IMR-90 (cell line): ENCODE measurements around the gene GAS6. TPM values are rescaled to one million over a fixed set of nuclear protein-coding genes. Genes with fewer than 3 reads are reported as not detected.
A peak's percentile ranks its signal among the peaks of the same experiment; 100 is the strongest.

ENCODE experiments used
- ATAC-seq: fragments of 200-7000 bp; cut with Tn5 transposase; 2 replicates; pipeline ENCODE4 v1.9.1; 2020; ENCODE audit warnings: low read depth, mild to moderate bottlenecking, moderate library complexity
- BruUV-seq: library from RNA; stranded (reverse); fragments of 400-500 nt; replicated peaks from 2 replicates; lab custom pipeline; 2021; lab: Mats Ljungman, UMichigan
- CTCF ChIA-PET: fragments of 300-600 bp; formaldehyde crosslinking; extraction: SDS; loops from one replicate; lab custom pipeline; 2021; ENCODE audit warnings: antibody characterized with exemption; lab: Yijun Ruan, JAX
- POLR2A ChIA-PET: fragments of 300-600 bp; sonication (Branson Sonifier 250); formaldehyde crosslinking; loops from one replicate; lab custom pipeline; 2022; ENCODE audit warnings: antibody characterized with exemption; ENCODE audit not compliant: unreplicated experiment; lab: Charles Lee
- DNase-seq: peaks from one replicate; pipeline ENCODE4 v3.0.0; 2013
- H2AFZ ChIP-seq: replicated peaks from 2 replicates; pipeline ENCODE3; 2013; ENCODE audit warnings: low read length, mild to moderate bottlenecking; ENCODE audit not compliant: poor library complexity
- H2AK5ac ChIP-seq: 2 replicates; pipeline ENCODE4 v1.6.1; 2013; ENCODE audit warnings: low read depth, low read length, inconsistent platforms
- H2AK9ac ChIP-seq: replicated peaks from 2 replicates; pipeline ENCODE3; 2013; ENCODE audit warnings: mild to moderate bottlenecking, low read depth, low read length, moderate library complexity; ENCODE audit not compliant: poor library complexity
- H2BK120ac ChIP-seq: 2 replicates; pipeline ENCODE4 v1.6.1; 2013; ENCODE audit warnings: low read depth, low read length, inconsistent platforms
- H2BK15ac ChIP-seq: 3 replicates; pipeline ENCODE4 v1.6.1; 2013; ENCODE audit warnings: low read depth, low read length, inconsistent platforms
- H2BK20ac ChIP-seq: 2 replicates; pipeline ENCODE4 v1.6.1; 2013; ENCODE audit warnings: low read depth, mild to moderate bottlenecking, inconsistent platforms, low read length, moderate library complexity
- H2BK5ac ChIP-seq: 2 replicates; pipeline ENCODE4 v1.6.1; 2013; ENCODE audit warnings: mild to moderate bottlenecking, low read depth, low read length, inconsistent platforms; ENCODE audit not compliant: poor library complexity, severe bottlenecking
- H3K14ac ChIP-seq: replicated peaks from 2 replicates; pipeline ENCODE4 v1.6.1; 2013; ENCODE audit warnings: low read depth, low read length, inconsistent platforms
- H3K18ac ChIP-seq: 2 replicates; pipeline ENCODE4 v1.6.1; 2013; ENCODE audit warnings: low read depth, low read length, control low read depth
- H3K23ac ChIP-seq: 2 replicates; pipeline ENCODE4 v1.6.1; 2013; ENCODE audit warnings: low read depth, low read length, inconsistent platforms
- H3K27ac ChIP-seq: 2 replicates; pipeline ENCODE4 v1.5.1; 2013; ENCODE audit warnings: mild to moderate bottlenecking, control low read depth, low read length; ENCODE audit not compliant: insufficient read depth
- H3K27me3 ChIP-seq: 2 replicates; pipeline ENCODE4 v1.6.1; 2013; ENCODE audit warnings: low read length; ENCODE audit not compliant: control insufficient read depth, insufficient read depth
- H3K36me3 ChIP-seq: 2 replicates; pipeline ENCODE4 v1.6.1; 2013; ENCODE audit warnings: low read length, mixed read lengths; ENCODE audit not compliant: control insufficient read depth, insufficient read depth
- H3K4ac ChIP-seq: 2 replicates; pipeline ENCODE4 v1.6.1; 2013; ENCODE audit warnings: low read depth, low read length, inconsistent platforms
- H3K4me1 ChIP-seq: 2 replicates; pipeline ENCODE4 v1.6.1; 2013; ENCODE audit warnings: low read length, mixed read lengths; ENCODE audit not compliant: control insufficient read depth, insufficient read depth
- H3K4me2 ChIP-seq: 2 replicates; pipeline ENCODE4 v1.6.1; 2013; ENCODE audit warnings: low read depth, mild to moderate bottlenecking, control low read depth, low read length, moderate library complexity
- H3K4me3 ChIP-seq: 2 replicates; pipeline ENCODE4 v1.5.1; 2013; ENCODE audit warnings: low read depth, mild to moderate bottlenecking, control low read depth, low read length, moderate library complexity; ENCODE audit not compliant: insufficient read depth
- H3K56ac ChIP-seq: 2 replicates; pipeline ENCODE4 v1.6.1; 2013; ENCODE audit warnings: low read length, inconsistent platforms; ENCODE audit not compliant: insufficient read depth; ENCODE audit errors: extremely low read depth
- H3K79me1 ChIP-seq, 2 experiments: 2 replicates each; pipeline ENCODE4 v1.6.1; 2013; ENCODE audit warnings: low read length in 2 of 2, inconsistent platforms in 1 of 2, low read depth in 1 of 2
- H3K9ac ChIP-seq: 2 replicates; pipeline ENCODE4 v1.6.1; 2013; ENCODE audit warnings: low read depth, low read length, control low read depth
- H3K9me1 ChIP-seq: 2 replicates; pipeline ENCODE4 v1.6.1; 2013; ENCODE audit warnings: low read length, inconsistent platforms; ENCODE audit not compliant: insufficient read depth
- H3K9me3 ChIP-seq: 2 replicates; pipeline ENCODE4 v1.6.1; 2013; ENCODE audit warnings: low read length; ENCODE audit not compliant: control insufficient read depth, insufficient read depth
- H4K20me1 ChIP-seq: 2 replicates; pipeline ENCODE4 v1.6.1; 2013; ENCODE audit warnings: low read length, inconsistent platforms; ENCODE audit not compliant: insufficient read depth
- H4K5ac ChIP-seq: 2 replicates; pipeline ENCODE4 v1.6.1; 2013; ENCODE audit warnings: mild to moderate bottlenecking, low read depth, low read length, control low read depth
- H4K8ac ChIP-seq, 2 experiments: 2 replicates each; pipeline ENCODE4 v1.6.1; 2013; ENCODE audit warnings: low read depth in 2 of 2, low read length in 2 of 2, control low read depth in 1 of 2, inconsistent platforms in 1 of 2
- H4K91ac ChIP-seq: 2 replicates; pipeline ENCODE4 v1.6.1; 2013; ENCODE audit warnings: low read depth, low read length, inconsistent platforms; ENCODE audit not compliant: insufficient read depth
- CEBPB ChIP-seq: IDR thresholded peaks from 2 replicates; pipeline ENCODE4 v1.6.1; 2012; ENCODE audit warnings: low read depth, low read length, improper control_type of control experiment
- CHD1 ChIP-seq: IDR thresholded peaks from 2 replicates; pipeline ENCODE4 v1.6.1; 2012; ENCODE audit warnings: low read depth, low read length, improper control_type of control experiment
- MAFK ChIP-seq: IDR thresholded peaks from 2 replicates; pipeline ENCODE4 v1.6.1; 2012; ENCODE audit warnings: low read depth, low read length, improper control_type of control experiment
- MXI1 ChIP-seq: IDR thresholded peaks from 2 replicates; pipeline ENCODE4 v1.6.1; 2012; ENCODE audit warnings: low read depth, mild to moderate bottlenecking, low read length, moderate library complexity, borderline replicate concordance
- NFE2L2 ChIP-seq: fragments of 150-350 bp; IDR thresholded peaks from 2 replicates; pipeline ENCODE4 v1.6.1; 2016; ENCODE audit warnings: low read depth, mild to moderate bottlenecking, low read length
- RAD21 ChIP-seq: IDR thresholded peaks from 2 replicates; pipeline ENCODE4 v1.6.1; 2012; ENCODE audit warnings: low read length, improper control_type of control experiment
- RFX5 ChIP-seq: IDR thresholded peaks from 2 replicates; pipeline ENCODE4 v1.8.0; 2012; ENCODE audit warnings: low read depth, mild to moderate bottlenecking, low read length, moderate library complexity
- WGBS, 2 experiments: methylation state at CpG; one replicate each; pipeline versions ENCODE4 v1.1.5 to v1.1.7; 2013; ENCODE audit warnings: missing lambda C conversion rate in 2 of 2; ENCODE audit not compliant: insufficient read length in 1 of 2; ENCODE audit errors: extremely low coverage in 2 of 2; 5-methylcytosine and 5-hydroxymethylcytosine counted together
- dilution Hi-C: fragments of 300-500 bp; cut with HindIII; formaldehyde crosslinking; loops from one replicate; pipeline ENCODE4 v1.14.3; 2018; ENCODE audit warnings: low sequenced_read_pairs; ENCODE audit not compliant: unreplicated experiment
- in situ Hi-C: fragments of 300-500 bp; cut with MboI; formaldehyde crosslinking; loops from 3 replicates; pipeline ENCODE4 v1.14.3; 2019; ENCODE audit warnings: low sequenced_read_pairs, inconsistent platforms, mixed read lengths
- intact Hi-C: fragments of 100-400 bp; cut with micrococcal nuclease; formaldehyde crosslinking; loops from 2 replicates; pipeline ENCODE4 v1.10.0; 2022
- polyA plus RNA-seq, 3 experiments: library from polyadenylated mRNA; depleted of rRNA; stranded (reverse); fragments of >200 nt; gene quantifications; 2 replicates each; pipeline ENCODE4 v1.2.3, GENCODE V29; 2012; ENCODE audit warnings: low replicate concordance in 1 of 3
- total RNA-seq: library from RNA; depleted of rRNA; stranded (reverse); fragments of >200 nt; gene quantifications from 2 replicates; pipeline ENCODE4 v1.2.3, GENCODE V29; 2012
- TF ChIP-seq, protein P1 (sequence below): fragments of 150-350 bp; IDR thresholded peaks from 2 replicates; pipeline ENCODE4 v1.6.1; 2016; ENCODE audit warnings: low read depth, mild to moderate bottlenecking, low read length, moderate library complexity, borderline replicate concordance

The GAS6 gene
- total and polyA plus RNA-seq, 2 of the 4 experiments (the other 2 are of a cell fraction) = 220 to 823 TPM

DNA sequence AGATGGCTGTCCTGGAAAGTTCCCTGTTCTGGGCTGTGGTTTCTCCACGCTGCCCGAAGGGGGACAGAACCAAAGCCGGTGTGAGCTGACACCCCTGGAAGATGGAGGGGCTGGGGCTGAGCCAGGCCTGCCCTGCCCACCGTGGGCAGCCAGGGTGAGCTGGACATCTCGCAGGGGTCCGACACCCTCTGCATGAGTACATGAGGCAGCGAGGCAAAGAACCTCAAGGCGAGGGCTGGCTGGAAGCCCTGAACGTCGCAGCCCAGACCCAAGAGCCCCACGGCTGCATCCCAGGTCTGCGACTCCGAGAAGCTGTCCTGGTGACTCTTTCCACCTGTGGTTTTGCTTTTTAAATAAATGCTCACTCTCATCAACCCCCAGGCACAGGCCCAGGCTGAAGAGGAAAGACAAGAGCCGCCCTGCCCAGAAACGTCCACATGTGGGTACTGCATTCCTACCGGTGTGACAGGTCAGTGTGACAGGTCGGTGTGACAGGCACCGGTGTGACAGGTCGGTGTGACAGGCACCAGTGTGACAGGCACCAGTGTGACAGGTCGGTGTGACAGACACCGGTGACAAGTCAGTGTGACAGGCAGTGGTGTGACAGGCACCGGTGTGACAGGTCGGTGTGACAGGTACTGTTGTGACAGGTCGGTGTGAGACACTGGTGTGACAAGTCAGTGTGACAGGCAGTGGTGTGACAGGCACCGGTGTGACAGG is 30.6 kb downstream of the GAS6 start:
- in situ Hi-C loops = no loop called here
- no peak overlapping the region for H2AK9ac ChIP-seq

More for the DNA sequence above, 30.6 kb downstream of the GAS6 start:
- Histone ChIP-seq H3K4me1 (peaks cover 16% of the 10 kb centered on the region), H3K9me1 (peaks cover 15% of the 10 kb centered on the region; the same call in 1 of the 2 replicates), H4K20me1 (peaks cover 28% of the 10 kb centered on the region), H3K36me3 (peaks cover 56% of the 10 kb centered on the region), H3K56ac (no peak overlapping the region), H3K9ac (no peak overlapping the region), H2AFZ (peak overlapping the region; percentile 13), H3K4ac (no peak overlapping the region), H2BK15ac (no peak overlapping the region; the same call in 2 of the 3 replicates), H3K4me2 (no peak overlapping the region), H2BK20ac (no peak overlapping the region), H3K27me3 (no peaks in the 10 kb centered on the region), H4K5ac (no peak overlapping the region), H3K23ac (no peak overlapping the region), H3K18ac (no peak overlapping the region), H3K27ac (no peak overlapping the region), H4K8ac (no peak overlapping the region), H3K14ac (no peak overlapping the region), H2AK5ac (peak overlapping the region; percentile 69; the same call in 1 of the 2 replicates), H2BK5ac (no peak overlapping the region), H3K4me3 (no peak overlapping the region), H2BK120ac (no peak overlapping the region), H3K9me3 (no peaks in the 10 kb centered on the region), H3K79me1 (peaks cover 21 to 74% of the 10 kb centered on the region in 2 experiments), H4K91ac (no peak overlapping the region)
- ATAC-seq (no peak), DNase-seq (no peak)
- 81% methylated on average over 11 of the region's 25 CpGs; no CpG with 5 or more reads in 1 of the 2 experiments for WGBS, 2 experiments
- intact Hi-C loops = no loop called here
- dilution Hi-C loops = no loop called here
- TF ChIP-seq MXI1 = no peak
- TF ChIP-seq NFE2L2 = no peak
- no peak for TF ChIP-seq CEBPB
- no peak for TF ChIP-seq RAD21
- no peak for TF ChIP-seq RFX5
- TF ChIP-seq, protein P1, sequence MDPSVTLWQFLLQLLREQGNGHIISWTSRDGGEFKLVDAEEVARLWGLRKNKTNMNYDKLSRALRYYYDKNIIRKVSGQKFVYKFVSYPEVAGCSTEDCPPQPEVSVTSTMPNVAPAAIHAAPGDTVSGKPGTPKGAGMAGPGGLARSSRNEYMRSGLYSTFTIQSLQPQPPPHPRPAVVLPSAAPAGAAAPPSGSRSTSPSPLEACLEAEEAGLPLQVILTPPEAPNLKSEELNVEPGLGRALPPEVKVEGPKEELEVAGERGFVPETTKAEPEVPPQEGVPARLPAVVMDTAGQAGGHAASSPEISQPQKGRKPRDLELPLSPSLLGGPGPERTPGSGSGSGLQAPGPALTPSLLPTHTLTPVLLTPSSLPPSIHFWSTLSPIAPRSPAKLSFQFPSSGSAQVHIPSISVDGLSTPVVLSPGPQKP = no peak
- TF ChIP-seq MAFK = no peak
- TF ChIP-seq CHD1 = no peak
- ChIA-PET POLR2A (interaction anchor here (0.6 kb wide), 2 partner anchors 16 to 57 kb away, joined by 3 to 5 read pairs; no protein-coding TSS in a partner anchor), CTCF (no interaction called here)
- no TSS peak for BruUV-seq
